ENCODE data around the gene SIX1.

Gene SIX1

GRCh38 chr14:60594062-60594461 is 55.2 kb downstream of the SIX1 start:
- Histone ChIP-seq H3K4me3 (no peak overlapping the region), H3K27ac (no peak overlapping the region)
- TF ChIP-seq CTCF (IDR thresholded peaks at IDR 0.05), result no peak
- no peak for DNase-seq (ENCODE audit: low spot score)

Data from coronary artery (tissue), 2 donors.